BE2C (cell line): ENCODE results near the gene ZNF697.
"Not testable (repeated sequence)": the region's sequence is repeated elsewhere in the genome, so short reads cannot be mapped to it uniquely, and the experiment has no call there.

Experiments
- DNase-seq: peaks from one replicate; pipeline ENCODE4 v3.0.0-alpha.2; 2020
- H3K27me3 ChIP-seq: fragments of 250-450 bp; sonication (Bioruptor Pico); 2 replicates; pipeline ENCODE4 v1.5.1; 2020; ENCODE audit warnings: mild to moderate bottlenecking
- H3K36me3 ChIP-seq: fragments of 250-450 bp; sonication (Bioruptor Pico); 2 replicates; pipeline ENCODE4 v1.5.1; 2020; ENCODE audit warnings: mild to moderate bottlenecking
- H3K4me1 ChIP-seq: fragments of 250-450 bp; sonication (Bioruptor Pico); 2 replicates; pipeline ENCODE4 v1.5.1; 2020
- H3K4me3 ChIP-seq: 2 replicates; pipeline ENCODE4 v1.5.1; 2011; ENCODE audit warnings: low read depth, low read length
- H3K9me3 ChIP-seq: fragments of 250-450 bp; sonication (Bioruptor Pico); 2 replicates; pipeline ENCODE4 v1.5.1; 2020
- CTCF ChIP-seq: IDR thresholded peaks from 2 replicates; pipeline ENCODE4 v1.5.1; 2012; ENCODE audit warnings: mild to moderate bottlenecking, low read depth, low read length

Gene ZNF697

DNA sequence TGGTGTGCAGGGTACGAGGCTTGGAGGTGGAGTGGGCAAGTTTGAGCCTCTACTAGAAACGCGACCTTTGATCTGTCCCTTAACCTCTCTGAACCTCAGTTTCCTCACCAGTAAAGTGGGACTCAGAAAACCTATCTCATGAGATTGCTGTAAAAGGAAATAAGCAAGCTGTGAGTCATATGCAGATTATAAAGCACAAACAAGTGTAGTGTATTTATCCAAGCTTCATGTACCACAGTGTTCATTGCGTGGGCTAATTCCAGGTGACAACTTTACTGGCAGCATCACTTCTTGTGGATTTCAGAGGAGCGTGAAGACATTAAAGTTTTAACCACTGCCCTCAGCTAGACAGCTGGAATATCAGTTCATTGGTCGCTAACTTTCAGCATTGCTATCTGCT, 44.4 kb downstream of the ZNF697 start:
- no peak overlapping the region for H3K4me3 ChIP-seq
- no peaks in the 10 kb centered on the region for H3K36me3 ChIP-seq
- no peaks in the 10 kb centered on the region for H3K9me3 ChIP-seq
- no peaks in the 10 kb centered on the region for H3K27me3 ChIP-seq
- TF ChIP-seq CTCF, result no peak
- no peaks in the 10 kb centered on the region for H3K4me1 ChIP-seq
- DNase-seq, result no peak

DNA sequence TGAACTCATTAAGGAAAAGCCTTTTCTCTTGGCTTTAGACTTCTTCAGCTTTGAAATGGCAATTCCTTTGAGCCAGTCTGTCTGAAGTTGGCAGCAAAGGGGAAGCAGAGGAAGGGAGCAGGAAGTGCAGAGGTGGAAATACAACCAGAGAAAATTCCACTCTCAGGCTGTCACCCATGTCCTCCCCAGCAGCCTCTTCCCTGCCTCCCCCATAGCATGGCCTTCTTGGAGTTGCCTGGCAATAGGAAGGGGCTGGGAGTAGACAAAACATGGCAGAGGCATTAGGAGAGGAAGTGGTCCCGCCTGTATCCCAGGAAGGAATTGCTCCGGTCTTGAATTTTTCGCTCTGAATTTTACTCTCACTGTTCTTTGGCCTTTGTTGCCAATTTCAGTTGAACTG, 44.8 kb downstream of the ZNF697 start:
- DNase-seq, H3K4me3 ChIP-seq, H3K9me3 ChIP-seq, H3K4me1 ChIP-seq, H3K36me3 ChIP-seq, H3K27me3 ChIP-seq: not testable (repeated sequence)

- H3K4me3 ChIP-seq, DNase-seq, H3K9me3 ChIP-seq, H3K4me1 ChIP-seq, H3K27me3 ChIP-seq, H3K36me3 ChIP-seq: not testable (repeated sequence)
These were observed 45.3 kb downstream of the ZNF697 start for GRCh38 chr1:119602789-119603188.

- Histone ChIP-seq H3K9me3 (no peaks in the 10 kb centered on the region), H3K36me3 (no peaks in the 10 kb centered on the region), H3K4me1 (no peaks in the 10 kb centered on the region), H3K27me3 (no peaks in the 10 kb centered on the region), H3K4me3 (no peak overlapping the region)
- DNase-seq, result no peak
- TF ChIP-seq CTCF, result no peak
These were observed 45.9 kb downstream of the ZNF697 start for GRCh38 chr1:119602169-119602568.

GRCh38 chr1:119600976-119601375, 47.1 kb downstream of the ZNF697 start:
- Histone ChIP-seq H3K9me3 (no peaks in the 10 kb centered on the region), H3K4me3 (no peak overlapping the region), H3K36me3 (no peaks in the 10 kb centered on the region), H3K4me1 (no peaks in the 10 kb centered on the region), H3K27me3 (no peaks in the 10 kb centered on the region)
- TF ChIP-seq CTCF, result no peak
- no peak for DNase-seq

DNA sequence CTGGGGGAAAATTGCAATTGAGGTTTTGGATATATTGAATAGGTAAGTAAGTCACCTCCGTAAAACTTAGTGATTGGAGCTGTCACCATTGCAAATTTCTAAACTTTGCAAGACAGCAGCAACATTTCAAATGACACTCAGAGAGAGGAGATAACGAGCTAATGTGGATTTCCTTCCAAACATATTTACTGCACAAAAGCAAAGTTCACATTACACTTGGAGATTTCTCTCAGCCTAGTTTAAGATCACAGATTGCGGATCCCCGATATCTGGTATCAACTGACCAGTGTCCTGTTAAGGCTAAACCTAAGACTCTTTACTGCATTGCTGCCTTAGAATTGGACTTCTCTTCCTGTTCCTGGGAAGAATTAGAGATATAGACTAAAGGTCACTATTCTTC, 47.5 kb downstream of the ZNF697 start:
- DNase-seq, result no peak
- no peaks in the 10 kb centered on the region for H3K27me3 ChIP-seq
- no peak for TF ChIP-seq CTCF

DNA sequence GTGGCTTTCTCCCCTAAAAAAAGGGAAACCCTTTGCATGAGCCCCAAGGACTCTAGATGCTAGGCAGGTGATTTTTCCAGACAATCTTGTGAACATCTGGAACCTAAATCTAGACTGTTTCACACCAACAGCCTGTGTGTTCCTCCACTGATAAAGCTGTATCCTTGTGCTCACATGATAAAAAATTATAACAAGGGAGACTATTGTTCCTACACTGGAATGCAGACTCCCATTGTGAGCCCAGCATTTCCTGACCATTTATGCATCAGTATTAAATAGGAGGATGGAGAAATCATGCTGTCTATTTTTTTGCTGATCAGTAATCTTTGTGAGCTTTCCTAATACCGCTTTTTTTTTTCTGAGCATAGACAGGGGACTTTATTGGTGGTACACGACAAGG, 52.5 kb downstream of the ZNF697 start:
- Histone ChIP-seq H3K27me3 (no peaks in the 10 kb centered on the region), H3K36me3 (no peaks in the 10 kb centered on the region), H3K4me3 (no peak overlapping the region), H3K4me1 (no peaks in the 10 kb centered on the region), H3K9me3 (no peaks in the 10 kb centered on the region)
- no peak for TF ChIP-seq CTCF
- no peak for DNase-seq

More for the DNA sequence above, 47.5 kb downstream of the ZNF697 start:
- H3K36me3 ChIP-seq, result no peaks in the 10 kb centered on the region
- H3K4me3 ChIP-seq, result no peak overlapping the region
- H3K9me3 ChIP-seq, result no peaks in the 10 kb centered on the region
- H3K4me1 ChIP-seq, result no peaks in the 10 kb centered on the region
